Trophoblast cell (in vitro differentiated cells and primary cell): Measurements from ENCODE around the gene CD63.

ENCODE experiments used
- DNase-seq, 2 donors: peaks; one replicate each; pipeline ENCODE4 v3.0.0-alpha.2; 2016
- H2AFZ ChIP-seq: 2 replicates; pipeline ENCODE4 v1.6.1; 2013; ENCODE audit warnings: low read length, moderate library complexity, mild to moderate bottlenecking; ENCODE audit not compliant: insufficient read depth, poor library complexity
- H2AK5ac ChIP-seq: 2 replicates; pipeline ENCODE4 v1.6.1; 2013; ENCODE audit warnings: mild to moderate bottlenecking, low read length
- H2BK120ac ChIP-seq: 2 replicates; pipeline ENCODE4 v1.6.1; 2013; ENCODE audit warnings: low read length, mild to moderate bottlenecking, moderate library complexity; ENCODE audit not compliant: insufficient read depth, poor library complexity
- H2BK12ac ChIP-seq: 2 replicates; pipeline ENCODE4 v1.6.1; 2013; ENCODE audit warnings: mild to moderate bottlenecking, low read length, moderate library complexity
- H2BK5ac ChIP-seq: 2 replicates; pipeline ENCODE4 v1.6.1; 2013; ENCODE audit warnings: low read length, low read depth, moderate library complexity, mild to moderate bottlenecking; ENCODE audit not compliant: poor library complexity
- H3K14ac ChIP-seq: 2 replicates; pipeline ENCODE4 v1.6.1; 2013; ENCODE audit warnings: mild to moderate bottlenecking, low read length
- H3K18ac ChIP-seq: 2 replicates; pipeline ENCODE4 v1.6.1; 2013; ENCODE audit warnings: mild to moderate bottlenecking, low read length
- H3K23ac ChIP-seq: 2 replicates; pipeline ENCODE4 v1.6.1; 2013; ENCODE audit warnings: low read length
- H3K27ac ChIP-seq: 2 replicates; pipeline ENCODE4 v1.5.1; 2013; ENCODE audit warnings: low read depth, mild to moderate bottlenecking, inconsistent platforms, low read length, moderate library complexity
- H3K27me3 ChIP-seq: 2 replicates; pipeline ENCODE4 v1.6.1; 2013; ENCODE audit warnings: inconsistent platforms, mild to moderate bottlenecking, low read length, moderate library complexity; ENCODE audit not compliant: insufficient read depth
- H3K36me3 ChIP-seq, 2 experiments: 1 replicate in 1 of 2; 2 replicates in 1 of 2; pipeline ENCODE4 v1.6.1; 2013; ENCODE audit warnings: low read length in 2 of 2, mild to moderate bottlenecking in 2 of 2, moderate library complexity in 1 of 2; ENCODE audit not compliant: insufficient read depth in 2 of 2, control insufficient read depth in 1 of 2
- H3K4ac ChIP-seq: 2 replicates; pipeline ENCODE4 v1.6.1; 2013; ENCODE audit warnings: low read depth, mild to moderate bottlenecking, low read length, moderate library complexity
- H3K4me1 ChIP-seq, 2 experiments: 1 replicate in 1 of 2; 2 replicates in 1 of 2; pipeline ENCODE4 v1.6.1; 2013; ENCODE audit warnings: low read length in 2 of 2, mild to moderate bottlenecking in 2 of 2, moderate library complexity in 1 of 2; ENCODE audit not compliant: insufficient read depth in 2 of 2, control insufficient read depth in 1 of 2
- H3K4me2 ChIP-seq: 2 replicates; pipeline ENCODE4 v1.6.1; 2013; ENCODE audit warnings: inconsistent platforms, mild to moderate bottlenecking, low read length, moderate library complexity
- H3K4me3 ChIP-seq: 2 replicates; pipeline ENCODE4 v1.5.1; 2013; ENCODE audit warnings: mild to moderate bottlenecking, low read depth, low read length, inconsistent platforms
- H3K79me1 ChIP-seq: one replicate; pipeline ENCODE4 v1.6.1; 2013; ENCODE audit warnings: low read length
- H3K79me2 ChIP-seq: 2 replicates; pipeline ENCODE4 v1.6.1; 2013; ENCODE audit warnings: low read length, mild to moderate bottlenecking; ENCODE audit not compliant: control insufficient read depth, insufficient read depth, poor library complexity
- H3K9ac ChIP-seq: 2 replicates; pipeline ENCODE4 v1.6.1; 2013; ENCODE audit warnings: mild to moderate bottlenecking, low read length
- H3K9me3 ChIP-seq: 2 replicates; pipeline ENCODE4 v1.6.1; 2013; ENCODE audit warnings: low read depth, mild to moderate bottlenecking, control low read depth, inconsistent platforms, low read length; ENCODE audit not compliant: insufficient read depth
- H4K12ac ChIP-seq: 2 replicates; pipeline ENCODE4 v1.6.1; 2013; ENCODE audit warnings: low read depth, mild to moderate bottlenecking, low read length, moderate library complexity
- H4K8ac ChIP-seq: 2 replicates; pipeline ENCODE4 v1.6.1; 2013; ENCODE audit warnings: low read depth, mild to moderate bottlenecking, low read length, moderate library complexity
- H4K91ac ChIP-seq: one replicate; pipeline ENCODE4 v1.6.1; 2013; ENCODE audit warnings: low read depth, mild to moderate bottlenecking, low read length, moderate library complexity
- WGBS: extraction: QIAGEN DNeasy Blood & Tissue Kit; methylation state at CpG from one replicate; pipeline ENCODE4 v1.1.7; 2013; ENCODE audit warnings: missing lambda C conversion rate; ENCODE audit not compliant: insufficient read length, insufficient coverage; ENCODE audit errors: extremely low coverage; 5-methylcytosine and 5-hydroxymethylcytosine counted together

CD63 gene

GRCh38 chr12:55703901-55704761 lies 24.7 kb downstream of the CD63 start:
- no peak overlapping the region for H3K27ac ChIP-seq
- no peak overlapping the region for H3K4ac ChIP-seq
- peaks cover 3% of the 10 kb centered on the region for H3K9me3 ChIP-seq
- H3K23ac ChIP-seq, result no peak overlapping the region
- H3K79me1 ChIP-seq, result no peaks in the 10 kb centered on the region
- H4K12ac ChIP-seq, result no peak overlapping the region
- no CpG with 5 or more reads among the region's 6 CpGs for WGBS
- no peak overlapping the region for H3K4me2 ChIP-seq
- no peak overlapping the region for H3K4me3 ChIP-seq
- H3K36me3 ChIP-seq, result no peaks in the 10 kb centered on the region
- H2AFZ ChIP-seq, result no peak overlapping the region
- H3K4me1 ChIP-seq, result peaks cover 2 to 8% of the 10 kb centered on the region in 2 experiments
- no peak for DNase-seq
- no peak overlapping the region for H2BK12ac ChIP-seq
- no peak overlapping the region for H2BK120ac ChIP-seq
- no peak overlapping the region for H2BK5ac ChIP-seq
- H4K91ac ChIP-seq, result no peak overlapping the region
- H3K27me3 ChIP-seq, result peaks cover 19% of the 10 kb centered on the region
- H3K18ac ChIP-seq, result no peak overlapping the region
- H3K79me2 ChIP-seq, result no peaks in the 10 kb centered on the region
- H2AK5ac ChIP-seq, result no peak overlapping the region
- H3K14ac ChIP-seq, result no peak overlapping the region
- H3K9ac ChIP-seq, result no peak overlapping the region
- H4K8ac ChIP-seq, result no peak overlapping the region

GRCh38 chr12:55703288-55703687 lies 25.5 kb downstream of the CD63 start:
- Histone ChIP-seq H2BK5ac (no peak overlapping the region), H3K27me3 (peaks cover 12% of the 10 kb centered on the region), H4K12ac (no peak overlapping the region), H3K36me3 (no peaks in the 10 kb centered on the region), H2AK5ac (no peak overlapping the region), H2BK12ac (no peak overlapping the region), H3K79me1 (no peaks in the 10 kb centered on the region), H3K27ac (no peak overlapping the region), H3K79me2 (no peaks in the 10 kb centered on the region), H3K9ac (no peak overlapping the region), H3K4ac (no peak overlapping the region), H3K18ac (no peak overlapping the region), H3K4me3 (no peak overlapping the region), H2AFZ (no peak overlapping the region), H4K8ac (no peak overlapping the region), H2BK120ac (no peak overlapping the region), H3K4me1 (peaks cover 2 to 8% of the 10 kb centered on the region in 2 experiments), H4K91ac (no peak overlapping the region), H3K9me3 (peaks cover 3% of the 10 kb centered on the region), H3K23ac (no peak overlapping the region), H3K4me2 (no peak overlapping the region), H3K14ac (no peak overlapping the region)
- no CpG with 5 or more reads among the region's 2 CpGs for WGBS
- DNase-seq, result no peak

- Histone ChIP-seq H4K12ac (no peak overlapping the region), H3K23ac (no peak overlapping the region), H2AK5ac (no peak overlapping the region), H3K9me3 (peaks cover 3% of the 10 kb centered on the region), H3K18ac (no peak overlapping the region), H2AFZ (no peak overlapping the region), H4K8ac (no peak overlapping the region), H3K14ac (no peak overlapping the region), H4K91ac (no peak overlapping the region), H3K4me1 (peaks cover 1 to 6% of the 10 kb centered on the region in 2 experiments), H2BK12ac (no peak overlapping the region), H3K27ac (no peak overlapping the region), H2BK120ac (no peak overlapping the region), H3K4ac (no peak overlapping the region), H3K27me3 (peaks cover 10% of the 10 kb centered on the region), H3K4me2 (no peak overlapping the region), H3K79me2 (no peaks in the 10 kb centered on the region), H2BK5ac (no peak overlapping the region), H3K79me1 (no peaks in the 10 kb centered on the region), H3K9ac (no peak overlapping the region), H3K4me3 (no peak overlapping the region), H3K36me3 (no peaks in the 10 kb centered on the region)
- no CpG with 5 or more reads among the region's 8 CpGs for WGBS
- DNase-seq, result no peak
Observed at GRCh38 chr12:55702861-55703260, 25.9 kb downstream of the CD63 start.

- Histone ChIP-seq H2AK5ac (no peak overlapping the region), H3K9ac (no peak overlapping the region), H3K18ac (no peak overlapping the region), H2BK5ac (no peak overlapping the region), H3K14ac (no peak overlapping the region), H4K91ac (no peak overlapping the region), H3K4me2 (no peak overlapping the region), H3K23ac (no peak overlapping the region), H2AFZ (no peak overlapping the region), H4K12ac (no peak overlapping the region), H3K27ac (no peak overlapping the region), H3K9me3 (peaks cover 3% of the 10 kb centered on the region), H3K79me1 (no peaks in the 10 kb centered on the region), H2BK12ac (no peak overlapping the region), H3K36me3 (no peaks in the 10 kb centered on the region), H3K4ac (no peak overlapping the region), H3K27me3 (no peaks in the 10 kb centered on the region), H2BK120ac (no peak overlapping the region), H3K4me3 (no peak overlapping the region), H3K79me2 (no peaks in the 10 kb centered on the region), H4K8ac (no peak overlapping the region), H3K4me1 (no peaks in the 10 kb centered on the region)
- no peak for DNase-seq
- WGBS, result no CpG with 5 or more reads among the region's 21 CpGs
Observed at GRCh38 chr12:55700255-55701018, 28.4 kb downstream of the CD63 start.
